LHCN-M2 (cell line): Measurements from ENCODE around the gene KIF6. TPM values are rescaled to one million over a fixed set of nuclear protein-coding genes. Genes with fewer than 3 reads are reported as not detected.

ENCODE experiments used
- DNase-seq: peaks from one replicate; pipeline ENCODE4 v3.0.0-alpha.2; 2012; ENCODE audit warnings: low read depth
- total RNA-seq: library from RNA; depleted of rRNA; stranded (reverse); fragments of >200 nt; gene quantifications from 2 replicates; pipeline ENCODE4 v1.2.3, GENCODE V29; 2014

Gene KIF6
- total RNA-seq, 1 experiment from 2014 or later: not detected

- no peak for DNase-seq
These were observed 336.4 kb downstream of the KIF6 start for GRCh38 chr6:39388606-39389483.

- no peak for DNase-seq
These were observed 337.4 kb downstream of the KIF6 start for GRCh38 chr6:39387785-39388184.

- no peak for DNase-seq
These were observed 338.7 kb downstream of the KIF6 start for GRCh38 chr6:39386487-39386886.

- no peak for DNase-seq
These were observed 343.6 kb downstream of the KIF6 start for GRCh38 chr6:39381550-39382140.

- DNase-seq: no peak
These were observed 344.2 kb downstream of the KIF6 start for GRCh38 chr6:39380837-39381549.

- DNase-seq: no peak
These were observed 346.2 kb downstream of the KIF6 start for GRCh38 chr6:39378960-39379425.

- no peak for DNase-seq
These were observed 346.8 kb downstream of the KIF6 start for GRCh38 chr6:39378175-39378959.

GRCh38 chr6:39377539-39377950 lies 347.7 kb downstream of the KIF6 start:
- peak; percentile 32 for DNase-seq

- no peak for DNase-seq
These were observed 349.8 kb downstream of the KIF6 start for GRCh38 chr6:39375405-39375804.

- DNase-seq: no peak
These were observed 354.8 kb downstream of the KIF6 start for GRCh38 chr6:39370390-39370789.

- DNase-seq: no peak
These were observed 355.2 kb downstream of the KIF6 start for GRCh38 chr6:39369987-39370386.

GRCh38 chr6:39367700-39368099 lies 357.5 kb downstream of the KIF6 start:
- no peak for DNase-seq

GRCh38 chr6:39366931-39367618 lies 358.1 kb downstream of the KIF6 start:
- no peak for DNase-seq

- DNase-seq: peak; percentile 36
These were observed 359.7 kb downstream of the KIF6 start for GRCh38 chr6:39365281-39366074.

- DNase-seq: no peak
These were observed 361.9 kb downstream of the KIF6 start for GRCh38 chr6:39363280-39363679.

- DNase-seq: peak; percentile 14
These were observed 362.7 kb downstream of the KIF6 start for GRCh38 chr6:39362487-39362865.

GRCh38 chr6:39361657-39362486 lies 363.3 kb downstream of the KIF6 start:
- peak; percentile 40 for DNase-seq

- DNase-seq: no peak
These were observed 364.8 kb downstream of the KIF6 start for GRCh38 chr6:39360378-39360777.
